SK-N-SH (cell line): ENCODE results near the gene SUPT3H. TPM values are rescaled to one million over a fixed set of nuclear protein-coding genes. Genes with fewer than 3 reads are reported as not detected.

Experiments
- CTCF ChIA-PET: fragments of 300-600, 350-600 bp; formaldehyde crosslinking; extraction: SDS; loops from one replicate; lab custom pipeline; 2021; lab: Yijun Ruan, JAX
- POLR2A ChIA-PET: fragments of 350-600 bp; sonication (Branson Sonifier 250); formaldehyde crosslinking; extraction: SDS; loops from one replicate; lab custom pipeline; 2020; ENCODE audit warnings: antibody characterized with exemption, inconsistent platforms; lab: Yijun Ruan, JAX
- DNase-seq: peaks from one replicate; pipeline ENCODE4 v3.0.0; 2012
- H2AFZ ChIP-seq: fragments of 200-600 bp; sonication (generic); 2 replicates; pipeline ENCODE4 v1.8.1; 2016; ENCODE audit warnings: antibody characterized with exemption, mild to moderate bottlenecking, low read depth
- H3F3A ChIP-seq: fragments of 200-600 bp; sonication (generic); replicated peaks from 2 replicates; pipeline ENCODE3; 2016; ENCODE audit warnings: antibody characterized with exemption, mild to moderate bottlenecking; ENCODE audit not compliant: insufficient read depth
- H3K27ac ChIP-seq, 2 experiments: fragments of 200-500 bp in 1 of 2; fragments of 200-600 bp in 1 of 2; sonication (Bioruptor generic) in 1 of 2; sonication (generic), shearing (Covaris generic) in 1 of 2; 2 replicates each; pipeline versions ENCODE4 v1.5.1 to v1.6.1; 2014 to 2016; ENCODE audit warnings: low read depth in 2 of 2, inconsistent platforms in 1 of 2, low read length in 1 of 2, mild to moderate bottlenecking in 1 of 2, mixed read lengths in 1 of 2
- H3K27me3 ChIP-seq: fragments of 200-600 bp; sonication (generic), shearing (Covaris generic); 2 replicates; pipeline ENCODE4 v1.6.1; 2016; ENCODE audit warnings: mixed run types; ENCODE audit not compliant: insufficient read depth
- H3K36me3 ChIP-seq, 2 experiments: fragments of 200-500 bp in 1 of 2; fragments of 200-600 bp in 1 of 2; sonication (Bioruptor generic) in 1 of 2; sonication (generic) in 1 of 2; replicated peaks in 1 of 2; 2 replicates each; pipeline versions ENCODE3 to v1.5.1; 2014 to 2016; ENCODE audit warnings: low read length in 1 of 2, mild to moderate bottlenecking in 1 of 2; ENCODE audit not compliant: insufficient read depth in 2 of 2, control insufficient read depth in 1 of 2
- H3K4me1 ChIP-seq, 2 experiments: fragments of 200-500 bp in 1 of 2; fragments of 200-600 bp in 1 of 2; sonication (Bioruptor generic) in 1 of 2; sonication (generic), shearing (Covaris generic) in 1 of 2; 2 replicates each; pipeline versions ENCODE4 v1.5.1 to v1.6.1; 2014 to 2016; ENCODE audit warnings: low read depth in 1 of 2, low read length in 1 of 2, mixed run types in 1 of 2; ENCODE audit not compliant: insufficient read depth in 2 of 2, control insufficient read depth in 1 of 2
- H3K4me2 ChIP-seq: fragments of 200-600 bp; sonication (generic), shearing (Covaris generic); 2 replicates; pipeline ENCODE4 v1.6.1; 2017; ENCODE audit warnings: mixed run types
- H3K4me3 ChIP-seq, 2 experiments: fragments of 200-500 bp in 1 of 2; fragments of 200-600 bp in 1 of 2; sonication (Bioruptor generic) in 1 of 2; sonication (generic), shearing (Covaris generic) in 1 of 2; 2 replicates each; pipeline versions ENCODE4 v1.5.1 to v1.8.1; 2014 to 2016; ENCODE audit warnings: low read depth in 2 of 2, inconsistent platforms in 1 of 2, low read length in 1 of 2, mild to moderate bottlenecking in 1 of 2, mixed read lengths in 1 of 2, moderate library complexity in 1 of 2
- H3K79me2 ChIP-seq: fragments of 200-600 bp; sonication (generic); 2 replicates; pipeline ENCODE4 v1.8.1; 2017; ENCODE audit warnings: mild to moderate bottlenecking; ENCODE audit not compliant: insufficient read depth
- H3K9ac ChIP-seq: fragments of 200-600 bp; sonication (generic); 2 replicates; pipeline ENCODE4 v1.6.1; 2017; ENCODE audit warnings: mixed run types
- H3K9me2 ChIP-seq: fragments of 200-600 bp; sonication (generic); 2 replicates; pipeline ENCODE4 v1.6.1; 2017; ENCODE audit warnings: mixed run types
- H3K9me3 ChIP-seq: fragments of 200-600 bp; sonication (generic); 2 replicates; pipeline ENCODE4 v1.6.1; 2017; ENCODE audit warnings: mixed run types, mild to moderate bottlenecking, moderate library complexity
- H4K20me1 ChIP-seq: fragments of 200-600 bp; sonication (generic); 2 replicates; pipeline ENCODE4 v1.6.1; 2017; ENCODE audit warnings: mild to moderate bottlenecking, mixed run types; ENCODE audit not compliant: insufficient read depth
- ELF1 ChIP-seq: IDR thresholded peaks from 2 replicates; pipeline ENCODE4 v1.4.0; 2012
- EZH2phosphoT487 ChIP-seq: fragments of 200-600 bp; sonication (generic); IDR thresholded peaks from 2 replicates; pipeline ENCODE4 v1.6.1; 2017; ENCODE audit warnings: low read depth, mixed run types, mild to moderate bottlenecking, antibody characterized with exemption, moderate library complexity, borderline replicate concordance
- FOSL2 ChIP-seq: IDR thresholded peaks from 2 replicates; pipeline ENCODE4 v1.4.0; 2012; ENCODE audit warnings: low read depth, mild to moderate bottlenecking, moderate library complexity, borderline replicate concordance
- FOXJ3 ChIP-seq: sonication (generic); formaldehyde crosslinking; IDR thresholded peaks from 2 replicates; pipeline ENCODE4 v1.5.1; 2020; ENCODE audit warnings: mild to moderate bottlenecking, missing genetic modification reagents
- GABPA ChIP-seq: IDR thresholded peaks from 2 replicates; pipeline ENCODE4 v1.4.0; 2012; ENCODE audit warnings: low read depth, mild to moderate bottlenecking
- GATA2 ChIP-seq: sonication (generic); formaldehyde crosslinking; IDR thresholded peaks from 2 replicates; pipeline ENCODE4 v1.5.0; 2020; ENCODE audit warnings: mild to moderate bottlenecking, missing genetic modification reagents
- MEF2A ChIP-seq: IDR thresholded peaks from 2 replicates; pipeline ENCODE4 v1.4.0; 2012; ENCODE audit warnings: low read depth, borderline replicate concordance
- MXI1 ChIP-seq: IDR thresholded peaks from 2 replicates; pipeline ENCODE4 v1.6.1; 2012; ENCODE audit warnings: mild to moderate bottlenecking, low read depth, low read length, improper control_type of control experiment
- NRF1 ChIP-seq: IDR thresholded peaks from 2 replicates; pipeline ENCODE4 v1.6.1; 2012; ENCODE audit warnings: low read depth, mild to moderate bottlenecking, low read length
- RAD21 ChIP-seq: IDR thresholded peaks from 2 replicates; pipeline ENCODE4 v1.6.1; 2012; ENCODE audit warnings: mild to moderate bottlenecking, low read length
- RFX5 ChIP-seq: IDR thresholded peaks from 2 replicates; pipeline ENCODE4 v1.6.1; 2012; ENCODE audit warnings: mild to moderate bottlenecking, improper control_type of control experiment, low read length
- SIN3A ChIP-seq: IDR thresholded peaks from 2 replicates; pipeline ENCODE4 v1.6.1; 2012; ENCODE audit warnings: low read depth, mild to moderate bottlenecking, low read length, moderate library complexity, borderline replicate concordance
- SMC3 ChIP-seq: IDR thresholded peaks from 2 replicates; pipeline ENCODE4 v1.6.1; 2012; ENCODE audit warnings: low read depth, low read length, improper control_type of control experiment
- TAF1 ChIP-seq: IDR thresholded peaks from 2 replicates; pipeline ENCODE4 v1.6.1; 2012; ENCODE audit warnings: low read depth, mild to moderate bottlenecking, low read length, moderate library complexity, borderline replicate concordance
- TEAD4 ChIP-seq: IDR thresholded peaks from 2 replicates; pipeline ENCODE4 v1.4.0; 2012; ENCODE audit warnings: mild to moderate bottlenecking, borderline replicate concordance; ENCODE audit not compliant: insufficient read depth
- USF1 ChIP-seq: IDR thresholded peaks from 2 replicates; pipeline ENCODE4 v1.4.0; 2012; ENCODE audit warnings: low read depth, borderline replicate concordance
- USF2 ChIP-seq: fragments of 150-350 bp; IDR thresholded peaks from 2 replicates; pipeline ENCODE4 v1.6.1; 2017; ENCODE audit warnings: antibody characterized with exemption, low read length, low read depth, borderline replicate concordance
- ZBTB33 ChIP-seq: IDR thresholded peaks from 2 replicates; pipeline ENCODE4 v1.4.0; 2012; ENCODE audit warnings: low read depth, borderline replicate concordance
- WGBS: methylation state at CpG from one replicate; pipeline ENCODE4 v1.1.6; 2017; ENCODE audit warnings: low lambda C conversion rate; 5-methylcytosine and 5-hydroxymethylcytosine counted together
- polyA plus RNA-seq, 3 experiments: library from polyadenylated mRNA; depleted of rRNA; stranded (reverse); fragments of >200 nt; gene quantifications; 2 replicates each; pipeline ENCODE4 v1.2.3, GENCODE V29; 2012

Gene SUPT3H
- polyA plus RNA-seq, 1 of the 3 experiments (the other 2 are of a cell fraction), result 10.9 TPM

- no peaks in the 10 kb centered on the region for H3K27me3 ChIP-seq
- H3K79me2 ChIP-seq, result no peaks in the 10 kb centered on the region
- no peak overlapping the region for H2AFZ ChIP-seq
- H3K27ac ChIP-seq, result no peak overlapping the region
- H3K9ac ChIP-seq, result no peak overlapping the region
- H3K9me3 ChIP-seq, result no peaks in the 10 kb centered on the region
- WGBS, result 84% methylated on average over 7 of the region's 7 CpGs
- H3K4me1 ChIP-seq, result no peaks in the 10 kb centered on the region; a peak in 1 of 4 replicates
- ChIA-PET CTCF (no interaction called here), POLR2A (no interaction called here)
- TF ChIP-seq MXI1 (no peak), RFX5 (no peak), GABPA (no peak), SIN3A (no peak), GATA2 (CRISPR knock-in tag) (no peak), FOSL2 (no peak), SMC3 (no peak), NRF1 (no peak), EZH2phosphoT487 (no peak), USF1 (no peak), MEF2A (no peak), RAD21 (no peak), ZBTB33 (no peak), FOXJ3 (no peak), TAF1 (no peak), ELF1 (no peak), USF2 (no peak), TEAD4 (no peak)
- H4K20me1 ChIP-seq, result no peaks in the 10 kb centered on the region
- no peak for DNase-seq
- H3K4me3 ChIP-seq, result no peak overlapping the region
- H3K9me2 ChIP-seq, result no peaks in the 10 kb centered on the region
- no peak overlapping the region for H3K4me2 ChIP-seq
- no peaks in the 10 kb centered on the region for H3K36me3 ChIP-seq
- H3F3A ChIP-seq, result no peaks in the 10 kb centered on the region
Measured at GRCh38 chr6:45175272-45175671, 202.5 kb downstream of the SUPT3H start.
